ENCODE measurements around the gene TMEM18.

Gene TMEM18

DNA sequence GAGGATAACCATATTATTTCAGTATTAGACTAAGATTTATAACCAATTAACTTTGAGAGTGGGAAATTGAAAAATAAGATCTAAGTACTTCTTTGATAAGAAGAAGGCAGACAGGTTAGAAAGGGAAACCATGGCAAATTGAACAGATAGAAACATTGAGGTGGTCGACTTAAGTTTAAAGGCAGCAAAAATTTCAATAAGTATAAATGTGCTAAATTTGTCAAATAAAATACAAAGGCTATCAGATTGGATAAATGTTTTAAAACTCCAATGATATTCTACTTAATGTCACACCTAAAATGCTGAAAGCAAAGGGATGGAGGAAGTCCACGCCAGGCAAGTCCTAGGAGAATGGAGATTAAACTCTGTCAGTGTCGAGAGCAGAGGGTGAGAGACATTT is 59.2 kb downstream of the TMEM18 start:
- no peak for DNase-seq (ENCODE audit: low spot score in 2 of 2)
- no peak overlapping the region for H3K4me3 Mint-ChIP-seq
- peaks cover 3% of the 10 kb centered on the region for H3K9me3 Mint-ChIP-seq
- ATAC-seq, result no peak
- no peaks in the 10 kb centered on the region for H3K36me3 Mint-ChIP-seq
- H3K4me1 Mint-ChIP-seq, result no peaks in the 10 kb centered on the region
- no peak overlapping the region for H3K27ac Mint-ChIP-seq
